HepG2 (cell line): ENCODE data around the gene KLF15. TPM values are rescaled to one million over a fixed set of nuclear protein-coding genes. Genes with fewer than 3 reads are reported as not detected.

Experiments
- ATAC-seq: fragments of 200-7000 bp; cut with Tn5 transposase; 3 replicates; pipeline ENCODE4 v1.9.1; 2020; ENCODE audit warnings: mild to moderate bottlenecking, moderate library complexity
- BruUV-seq: library from RNA; stranded (reverse); fragments of 400-500 nt; replicated peaks from 2 replicates; lab custom pipeline; 2021; lab: Mats Ljungman, UMichigan
- CTCF ChIA-PET: fragments of 300-600 bp; formaldehyde crosslinking; extraction: SDS; loops from one replicate; lab custom pipeline; 2021; ENCODE audit warnings: low total read pairs, inconsistent platforms, low intra/inter-chr PET ratio; lab: Yijun Ruan, JAX
- POLR2A ChIA-PET: fragments of 350-600 bp; sonication (Branson Sonifier 250); formaldehyde crosslinking; loops from one replicate; lab custom pipeline; 2020; ENCODE audit warnings: antibody characterized with exemption, inconsistent platforms; lab: Yijun Ruan, JAX
- DNase-seq: peaks from one replicate; pipeline ENCODE4 v3.0.0-alpha.2; 2015; ENCODE audit warnings: low spot score
- FAIRE-seq: peaks from 3 replicates; lab custom pipeline; 2011; peaks lifted over from hg19 to GRCh38; lab: Jason Lieb, UNC
- H2AFZ ChIP-seq: one replicate; pipeline ENCODE4 v1.6.1; 2011; ENCODE audit warnings: low read length, inconsistent platforms
- H3K27ac ChIP-seq: fragments of 300-600 bp; 3 replicates; pipeline ENCODE4 v1.8.0; 2011; ENCODE audit warnings: mixed run types, mild to moderate bottlenecking, mixed read lengths, low read length, inconsistent platforms; ENCODE audit not compliant: insufficient read depth; ENCODE audit errors: extremely low read length
- H3K27me3 ChIP-seq, 2 experiments: fragments of 200-600 bp in 1 of 2; 2 replicates in 1 of 2; 3 replicates in 1 of 2; pipeline versions ENCODE4 v1.6.0 to v1.8.0; 2011; ENCODE audit warnings: low read length in 2 of 2, mild to moderate bottlenecking in 2 of 2, moderate library complexity in 2 of 2, inconsistent platforms in 1 of 2; ENCODE audit not compliant: insufficient read depth in 2 of 2, control insufficient read depth in 1 of 2
- H3K36me3 ChIP-seq, 2 experiments: fragments of 200-600 bp in 1 of 2; replicated peaks in 1 of 2; 2 replicates in 1 of 2; 3 replicates in 1 of 2; pipeline versions ENCODE4 v1.5.1 to v1.8.0; 2011; ENCODE audit warnings: low read length in 2 of 2, inconsistent platforms in 1 of 2; ENCODE audit not compliant: insufficient read depth in 2 of 2, control insufficient read depth in 1 of 2
- H3K4me1 ChIP-seq: 2 replicates; pipeline ENCODE4 v1.5.1; 2012; ENCODE audit warnings: low read length, inconsistent platforms; ENCODE audit not compliant: insufficient read depth
- H3K4me2 ChIP-seq: 2 replicates; pipeline ENCODE4 v1.6.0; 2011; ENCODE audit warnings: low read depth, low read length, inconsistent platforms
- H3K4me3 ChIP-seq, 3 experiments: fragments of 200-600 bp in 1 of 3; sonication (generic), shearing (Covaris generic) in 1 of 3; replicated peaks in 1 of 3; 2 replicates each; pipeline ENCODE4 v1.5.1; 2011 to 2016; ENCODE audit warnings: low read length in 3 of 3, inconsistent platforms in 2 of 3, low read depth in 2 of 3, mild to moderate bottlenecking in 2 of 3, control low read depth in 1 of 3, mixed read lengths in 1 of 3; ENCODE audit not compliant: insufficient read depth in 1 of 3
- H3K79me2 ChIP-seq: one replicate; pipeline ENCODE4 v1.6.1; 2011; ENCODE audit warnings: low read length, inconsistent platforms; ENCODE audit not compliant: insufficient read depth
- H3K9ac ChIP-seq: 2 replicates; pipeline ENCODE4 v1.6.0; 2011; ENCODE audit warnings: mild to moderate bottlenecking, low read depth, low read length, inconsistent platforms; ENCODE audit not compliant: insufficient read depth
- H3K9me3 ChIP-seq: 2 replicates; pipeline ENCODE4 v1.5.1; 2012; ENCODE audit warnings: mild to moderate bottlenecking, low read length
- H4K20me1 ChIP-seq: 2 replicates; pipeline ENCODE4 v1.6.0; 2011; ENCODE audit warnings: inconsistent platforms, mild to moderate bottlenecking, low read length, moderate library complexity; ENCODE audit not compliant: insufficient read depth
- ATF7 ChIP-seq, 2 experiments: fragments of 450-650 bp in 1 of 2; sonication (generic) in 1 of 2; formaldehyde crosslinking in 1 of 2; IDR thresholded peaks; 2 replicates each; pipeline versions ENCODE4 v1.4.0 to v1.6.1; 2016 to 2020; ENCODE audit warnings: antibody characterized with exemption in 1 of 2, mild to moderate bottlenecking in 1 of 2, missing genetic modification reagents in 1 of 2
- EED ChIP-seq: sonication (generic); formaldehyde crosslinking; IDR thresholded peaks from 2 replicates; pipeline ENCODE4 v1.5.0; 2020; ENCODE audit warnings: mild to moderate bottlenecking, missing genetic modification reagents
- FLYWCH1 ChIP-seq: sonication (generic); formaldehyde crosslinking; IDR thresholded peaks from 2 replicates; pipeline ENCODE4 v1.8.1; 2023; ENCODE audit warnings: mild to moderate bottlenecking, missing genetic modification reagents
- PITX1 ChIP-seq: sonication (generic); formaldehyde crosslinking; IDR thresholded peaks from 2 replicates; pipeline ENCODE4 v1.5.1; 2020; ENCODE audit warnings: mild to moderate bottlenecking, missing genetic modification reagents
- SALL1 ChIP-seq: sonication (generic); formaldehyde crosslinking; IDR thresholded peaks from 2 replicates; pipeline ENCODE4 v1.8.0; 2022; ENCODE audit warnings: mild to moderate bottlenecking, missing genetic modification reagents
- SIX1 ChIP-seq: sonication (generic); formaldehyde crosslinking; IDR thresholded peaks from 2 replicates; pipeline ENCODE4 v1.4.0; 2020; ENCODE audit warnings: missing genetic modification reagents, borderline replicate concordance
- ZNF138 ChIP-seq: sonication (generic); formaldehyde crosslinking; IDR thresholded peaks from 2 replicates; pipeline ENCODE4 v1.5.0; 2020; ENCODE audit warnings: mild to moderate bottlenecking, low read depth, missing genetic modification reagents
- ZNF550 ChIP-seq: sonication (generic); formaldehyde crosslinking; IDR thresholded peaks from 2 replicates; pipeline ENCODE4 v1.4.0; 2020; ENCODE audit warnings: mild to moderate bottlenecking, missing genetic modification reagents, borderline replicate concordance
- ZSCAN31 ChIP-seq: sonication (generic); formaldehyde crosslinking; IDR thresholded peaks from 2 replicates; pipeline ENCODE4 v1.5.0; 2020; ENCODE audit warnings: low read depth, mild to moderate bottlenecking, missing genetic modification reagents
- WGBS: methylation state at CpG from one replicate; pipeline ENCODE4 v1.1.6; 2017; ENCODE audit warnings: low lambda C conversion rate; 5-methylcytosine and 5-hydroxymethylcytosine counted together
- in situ Hi-C: cut with HindIII; loops from 2 replicates; pipeline ENCODE4 v1.10.0; 2017; ENCODE audit warnings: low pct_unique_long_range_greater_than_20kb; ENCODE audit not compliant: extremely low pct_ligation_motif_present
- intact Hi-C: fragments of 100-400 bp; cut with micrococcal nuclease; formaldehyde crosslinking; loops from one replicate; pipeline ENCODE4 v1.10.0; 2022; ENCODE audit not compliant: unreplicated experiment
- polyA plus RNA-seq, 8 experiments: library from polyadenylated mRNA; depleted of rRNA in 3 of 8; stranded (reverse) in 7 of 8; unstranded in 1 of 8; fragments of >200 nt; fragmentation: Illumina TruSeq in 4 of 8; extraction: Trizol in 4 of 8; gene quantifications; 2 replicates each; pipeline versions ENCODE4 v1.2.1 to v1.2.3, GENCODE V29; 2011 to 2016; ENCODE audit warnings: low read depth in 4 of 8, missing spikeins in 1 of 8, mixed read lengths in 1 of 8; ENCODE audit not compliant: insufficient read depth in 1 of 8
- total RNA-seq, 5 experiments: library from RNA; depleted of rRNA; stranded (reverse); fragments of >200 nt; fragmentation: Illumina TruSeq; extraction: Trizol; gene quantifications; 2 replicates each; pipeline ENCODE4 v1.2.3, GENCODE V29; 2016; ENCODE audit warnings: low read depth in 1 of 5
- TF ChIP-seq, protein P1 (sequence below), 2 experiments: IDR thresholded peaks; 2 replicates each; pipeline ENCODE4 v1.6.1; 2011 to 2012; ENCODE audit warnings: low read length in 2 of 2, borderline replicate concordance in 1 of 2, low read depth in 1 of 2, mild to moderate bottlenecking in 1 of 2, moderate library complexity in 1 of 2
- TF ChIP-seq, protein P2 (sequence below): sonication (generic); formaldehyde crosslinking; IDR thresholded peaks from 2 replicates; pipeline ENCODE4 v1.5.1; 2020; ENCODE audit warnings: mild to moderate bottlenecking, missing genetic modification reagents, borderline replicate concordance
- TF ChIP-seq, protein P3 (sequence below): sonication (generic); formaldehyde crosslinking; IDR thresholded peaks from 2 replicates; pipeline ENCODE4 v1.5.0; 2020; ENCODE audit warnings: mild to moderate bottlenecking, low read depth, missing genetic modification reagents, borderline replicate concordance

The KLF15 gene
- total and polyA plus RNA-seq, 2 of the 13 experiments (the other 11 are each of a cell fraction or from before 2014, with no cell fraction given) = 7.1 to 7.8 TPM

DNA sequence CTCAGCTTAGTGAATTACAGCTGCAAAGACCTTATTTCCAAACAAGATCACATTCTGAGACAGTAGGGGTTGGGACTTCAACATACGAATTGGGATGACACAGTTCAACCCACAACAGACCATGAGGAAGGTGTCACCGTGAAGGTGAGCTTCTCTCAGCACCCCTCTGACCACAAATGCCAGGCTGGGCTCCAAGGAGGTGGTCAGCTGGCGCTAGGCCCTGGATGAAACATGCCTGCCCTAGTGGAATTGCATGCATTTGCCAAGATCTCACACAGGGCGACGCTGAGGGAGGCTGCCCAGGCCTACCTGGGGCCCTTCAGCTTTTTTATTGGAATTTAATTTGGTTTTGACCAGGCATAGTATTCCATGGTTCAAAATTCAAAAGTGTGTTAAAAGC is 39.3 kb upstream of the KLF15 start:
- H3K79me2 ChIP-seq = no peaks in the 10 kb centered on the region
- CTCF ChIA-PET = no interaction called here
- no peak overlapping the region for H3K27ac ChIP-seq
- H3K9ac ChIP-seq = no peak overlapping the region
- H2AFZ ChIP-seq = no peak overlapping the region
- H3K4me1 ChIP-seq = no peaks in the 10 kb centered on the region
- 32% methylated on average over 5 of the region's 5 CpGs for WGBS
- in situ Hi-C loops (no loop called here), intact Hi-C loops (no loop called here)
- no peak for ATAC-seq
- no peak overlapping the region for H3K4me3 ChIP-seq
- POLR2A ChIA-PET = no interaction called here
- no peak for FAIRE-seq
- H3K27me3 ChIP-seq = peaks cover 2 to 37% of the 10 kb centered on the region in 2 experiments; a peak in 3 of 5 replicates
- TF ChIP-seq ATF7 (IDR thresholded peaks at IDR 0.05) = no peak
- TF ChIP-seq ATF7 (CRISPR knock-in tag; IDR thresholded peaks at IDR 0.05) = no peak
- TF ChIP-seq ZSCAN31 (CRISPR knock-in tag) = no peak
- no peak overlapping the region for H3K4me2 ChIP-seq
- no peaks in the 10 kb centered on the region for H3K36me3 ChIP-seq
- H3K9me3 ChIP-seq = no peaks in the 10 kb centered on the region
- BruUV-seq = no TSS peak
- H4K20me1 ChIP-seq = no peaks in the 10 kb centered on the region
- no peak for DNase-seq

DNA sequence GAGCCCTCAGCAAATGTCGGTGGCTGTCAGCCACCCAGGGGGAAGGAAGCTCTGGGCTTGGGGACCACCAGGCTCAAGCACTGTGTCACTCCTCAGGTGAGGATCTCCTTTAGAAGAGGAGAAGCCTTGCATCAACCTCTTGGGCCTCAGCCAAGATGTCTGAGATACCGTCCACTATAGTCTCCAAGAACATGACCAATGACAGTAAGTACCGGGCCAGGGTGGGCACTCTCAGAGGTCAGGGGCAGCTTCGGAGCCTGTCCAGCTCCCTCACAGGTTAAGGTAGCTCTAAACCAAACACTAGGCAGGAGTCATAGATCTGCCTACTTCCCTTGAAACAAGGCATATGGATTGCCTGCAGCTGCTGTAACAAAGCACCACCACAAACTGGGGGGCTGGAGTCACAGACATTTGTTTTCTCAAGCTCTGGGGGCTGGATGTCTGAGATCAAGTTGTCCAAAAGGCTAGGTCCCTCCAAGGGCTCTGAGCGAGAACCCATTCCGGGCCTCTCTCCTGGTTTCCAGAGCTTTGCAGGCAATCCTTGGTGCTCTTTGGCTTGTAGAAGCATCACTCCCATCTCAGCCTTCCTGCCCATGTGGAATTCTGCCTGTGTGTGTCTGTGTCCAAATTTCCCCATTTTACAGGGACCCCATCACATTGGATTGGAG is 38.8 kb upstream of the KLF15 start:
- no TSS peak for BruUV-seq
- ChIA-PET POLR2A (no interaction called here), CTCF (no interaction called here)
- Histone ChIP-seq H3K4me2 (no peak overlapping the region), H3K27me3 (peaks cover 2 to 37% of the 10 kb centered on the region in 2 experiments; a peak in 3 of 5 replicates), H3K27ac (no peak overlapping the region), H3K4me3 (no peak overlapping the region), H3K9me3 (no peaks in the 10 kb centered on the region), H3K36me3 (no peaks in the 10 kb centered on the region), H2AFZ (no peak overlapping the region), H3K9ac (no peak overlapping the region), H4K20me1 (no peaks in the 10 kb centered on the region), H3K79me2 (no peaks in the 10 kb centered on the region), H3K4me1 (no peaks in the 10 kb centered on the region)
- DNase-seq = no peak
- 42% methylated on average over 6 of the region's 6 CpGs for WGBS
- intact Hi-C loops (no loop called here), in situ Hi-C loops (no loop called here)
- FAIRE-seq = no peak
- ATAC-seq = no peak
- TF ChIP-seq, protein P1, sequence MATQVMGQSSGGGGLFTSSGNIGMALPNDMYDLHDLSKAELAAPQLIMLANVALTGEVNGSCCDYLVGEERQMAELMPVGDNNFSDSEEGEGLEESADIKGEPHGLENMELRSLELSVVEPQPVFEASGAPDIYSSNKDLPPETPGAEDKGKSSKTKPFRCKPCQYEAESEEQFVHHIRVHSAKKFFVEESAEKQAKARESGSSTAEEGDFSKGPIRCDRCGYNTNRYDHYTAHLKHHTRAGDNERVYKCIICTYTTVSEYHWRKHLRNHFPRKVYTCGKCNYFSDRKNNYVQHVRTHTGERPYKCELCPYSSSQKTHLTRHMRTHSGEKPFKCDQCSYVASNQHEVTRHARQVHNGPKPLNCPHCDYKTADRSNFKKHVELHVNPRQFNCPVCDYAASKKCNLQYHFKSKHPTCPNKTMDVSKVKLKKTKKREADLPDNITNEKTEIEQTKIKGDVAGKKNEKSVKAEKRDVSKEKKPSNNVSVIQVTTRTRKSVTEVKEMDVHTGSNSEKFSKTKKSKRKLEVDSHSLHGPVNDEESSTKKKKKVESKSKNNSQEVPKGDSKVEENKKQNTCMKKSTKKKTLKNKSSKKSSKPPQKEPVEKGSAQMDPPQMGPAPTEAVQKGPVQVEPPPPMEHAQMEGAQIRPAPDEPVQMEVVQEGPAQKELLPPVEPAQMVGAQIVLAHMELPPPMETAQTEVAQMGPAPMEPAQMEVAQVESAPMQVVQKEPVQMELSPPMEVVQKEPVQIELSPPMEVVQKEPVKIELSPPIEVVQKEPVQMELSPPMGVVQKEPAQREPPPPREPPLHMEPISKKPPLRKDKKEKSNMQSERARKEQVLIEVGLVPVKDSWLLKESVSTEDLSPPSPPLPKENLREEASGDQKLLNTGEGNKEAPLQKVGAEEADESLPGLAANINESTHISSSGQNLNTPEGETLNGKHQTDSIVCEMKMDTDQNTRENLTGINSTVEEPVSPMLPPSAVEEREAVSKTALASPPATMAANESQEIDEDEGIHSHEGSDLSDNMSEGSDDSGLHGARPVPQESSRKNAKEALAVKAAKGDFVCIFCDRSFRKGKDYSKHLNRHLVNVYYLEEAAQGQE (IDR thresholded peaks at IDR 0.05; ENCODE audit: borderline replicate concordance in 1 of 2, low read depth in 1 of 2, low read length in 2 of 2) = no peak
- no peak for TF ChIP-seq SALL1 (CRISPR knock-in tag)
- no peak for TF ChIP-seq SIX1 (CRISPR knock-in tag)
- no peak for TF ChIP-seq FLYWCH1 (CRISPR knock-in tag)
- TF ChIP-seq, protein P2, sequence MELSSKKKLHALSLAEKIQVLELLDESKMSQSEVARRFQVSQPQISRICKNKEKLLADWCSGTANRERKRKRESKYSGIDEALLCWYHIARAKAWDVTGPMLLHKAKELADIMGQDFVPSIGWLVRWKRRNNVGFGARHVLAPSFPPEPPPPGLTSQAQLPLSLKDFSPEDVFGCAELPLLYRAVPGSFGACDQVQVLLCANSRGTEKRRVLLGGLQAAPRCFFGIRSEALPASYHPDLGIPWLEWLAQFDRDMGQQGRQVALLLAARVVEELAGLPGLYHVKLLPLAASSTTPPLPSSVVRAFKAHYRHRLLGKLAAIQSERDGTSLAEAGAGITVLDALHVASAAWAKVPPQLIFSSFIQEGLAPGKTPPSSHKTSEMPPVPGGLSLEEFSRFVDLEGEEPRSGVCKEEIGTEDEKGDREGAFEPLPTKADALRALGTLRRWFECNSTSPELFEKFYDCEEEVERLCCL (CRISPR knock-in tag) = no peak
- TF ChIP-seq PITX1 (CRISPR knock-in tag) = no peak
- TF ChIP-seq, protein P3, sequence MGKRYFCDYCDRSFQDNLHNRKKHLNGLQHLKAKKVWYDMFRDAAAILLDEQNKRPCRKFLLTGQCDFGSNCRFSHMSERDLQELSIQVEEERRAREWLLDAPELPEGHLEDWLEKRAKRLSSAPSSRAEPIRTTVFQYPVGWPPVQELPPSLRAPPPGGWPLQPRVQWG = no peak
- no peak for TF ChIP-seq ZNF550 (CRISPR knock-in tag)
- no peak for TF ChIP-seq ZNF138 (CRISPR knock-in tag)
- no peak for TF ChIP-seq EED (CRISPR knock-in tag)
